Mucosa of gallbladder (tissue), 1 donor: ENCODE results near the gene AMOTL1. TPM values are rescaled to one million over a fixed set of nuclear protein-coding genes. Genes with fewer than 3 reads are reported as not detected.

Experiments
- DNase-seq: peaks from one replicate; pipeline ENCODE4 v3.0.0-alpha.2; 2020; ENCODE audit warnings: low spot score
- total RNA-seq: library from RNA; stranded (reverse); gene quantifications from one replicate; pipeline ENCODE4 v1.2.1, GENCODE V29; 2021
- donor health status: DM: no; HTN: no; CAD: no.

AMOTL1 gene
- total RNA-seq, 1 donor from 2014 or later = 54.3 TPM

DNA sequence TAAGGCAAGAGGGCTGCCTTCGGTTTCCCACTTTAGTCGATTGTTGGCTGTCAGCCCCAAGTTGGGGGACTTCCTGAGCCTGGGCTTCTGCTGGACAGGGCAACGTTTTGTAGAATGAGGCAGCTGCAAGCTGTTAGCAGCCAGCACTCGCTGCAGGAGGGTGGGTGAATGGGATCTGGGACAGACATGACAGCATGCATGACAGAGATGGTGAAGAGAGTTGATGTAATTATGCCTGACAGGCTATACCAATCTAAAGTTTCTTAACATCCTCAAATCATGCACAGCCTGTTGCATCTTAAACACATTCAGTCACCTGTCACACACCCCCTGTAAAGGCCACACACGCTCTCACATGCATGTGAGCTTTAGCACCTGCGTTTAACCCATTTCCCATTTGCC is 156.0 kb downstream of the AMOTL1 start:
- no peak for DNase-seq

DNA sequence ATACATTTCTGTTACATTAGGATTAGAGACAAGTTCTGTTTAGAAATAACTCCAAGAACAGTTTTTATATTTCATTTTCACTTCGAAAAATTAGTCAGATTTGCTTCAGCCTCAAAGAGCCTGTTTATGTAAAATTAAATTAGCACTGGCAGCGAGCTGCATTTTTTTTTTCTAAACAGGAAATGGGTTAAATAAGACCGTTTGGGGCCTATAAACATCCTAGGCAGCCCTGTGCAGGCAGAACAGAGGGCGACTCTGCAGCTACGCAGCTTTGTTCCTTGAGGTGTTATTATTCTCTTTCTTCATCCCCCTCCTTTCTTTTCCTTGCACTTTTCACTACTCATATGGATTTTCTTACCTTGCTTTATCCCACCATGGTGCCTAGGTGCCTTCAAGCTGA is 156.5 kb downstream of the AMOTL1 start:
- no peak for DNase-seq

DNA sequence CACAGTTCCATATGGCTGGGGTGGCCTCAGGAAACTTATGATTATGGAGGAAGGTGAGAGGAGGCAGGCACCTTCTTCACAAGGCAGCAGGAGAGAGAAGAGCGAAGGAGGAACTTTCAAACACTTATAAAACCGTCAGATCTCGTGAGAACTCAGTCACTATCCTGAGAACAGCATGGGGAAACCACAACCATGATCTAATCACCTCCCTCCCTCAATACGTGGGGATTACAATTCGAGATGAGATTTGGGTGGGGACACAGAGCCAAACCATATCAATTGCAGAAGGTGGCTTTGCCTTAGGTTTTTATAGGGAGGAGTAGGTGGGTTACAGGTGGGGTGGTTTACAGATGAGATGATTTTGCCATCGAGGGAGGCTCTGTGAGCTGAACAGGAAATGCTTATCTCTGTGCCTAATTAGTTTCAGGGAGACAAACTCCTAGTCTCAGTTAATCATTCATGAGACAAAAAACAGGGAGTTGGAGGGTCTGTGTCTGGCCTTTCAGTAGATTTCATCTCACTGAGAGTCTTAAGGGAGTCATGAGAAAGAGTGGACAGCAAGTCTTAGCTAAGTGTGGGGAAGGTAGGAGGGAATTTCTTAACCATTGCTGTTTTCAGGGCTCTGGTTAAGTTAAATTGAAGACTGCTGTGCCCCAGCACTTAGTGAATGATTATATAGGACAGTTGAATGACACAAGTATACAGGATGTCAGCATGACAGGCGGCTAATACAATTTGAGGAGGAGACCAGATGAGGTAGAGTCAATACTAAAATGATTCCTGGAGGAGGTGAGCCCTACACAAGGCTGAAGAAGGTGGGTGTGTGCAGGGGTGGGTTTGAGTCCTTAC is 157.5 kb downstream of the AMOTL1 start:
- DNase-seq = no peak

DNA sequence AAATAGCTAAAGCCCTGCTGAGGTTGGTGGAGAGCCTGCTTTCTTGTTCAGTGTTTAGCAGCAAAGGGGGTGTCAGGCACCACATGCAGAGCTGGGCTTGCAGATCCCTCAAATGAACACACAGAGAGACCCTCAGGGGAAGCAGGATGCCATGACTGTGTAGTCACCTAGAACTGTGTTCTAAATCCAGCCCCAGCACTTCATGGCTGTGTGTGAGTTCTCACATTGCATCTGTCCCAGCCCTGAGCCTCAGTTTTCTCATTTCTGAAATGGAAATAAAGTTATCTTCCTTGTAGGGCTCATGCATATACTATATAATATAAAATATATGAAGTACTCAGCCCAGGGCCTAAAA is 158.1 kb downstream of the AMOTL1 start:
- no peak for DNase-seq

Other genes starting within 250 kb of the AMOTL1 start
- 18.6 TPM for gene FUT4, start 224.4 kb upstream of the AMOTL1 start, total RNA-seq
- 11.0 TPM for gene PIWIL4, start 201.0 kb upstream of the AMOTL1 start, total RNA-seq
- gene CWC15, start 205.2 kb downstream of the AMOTL1 start, total RNA-seq = 41.1 TPM
- gene KDM4D, start 205.4 kb downstream of the AMOTL1 start, total RNA-seq = 0.66 TPM